GM12878 (cell line): ENCODE results near the gene ANKRD28. TPM values are rescaled to one million over a fixed set of nuclear protein-coding genes. Genes with fewer than 3 reads are reported as not detected.
A peak's percentile ranks its signal among the peaks of the same experiment; 100 is the strongest.

ENCODE experiments used
- ATAC-seq: fragments of 200-7000 bp; cut with Tn5 transposase; 3 replicates; pipeline ENCODE4 v1.9.1; 2020; ENCODE audit warnings: mild to moderate bottlenecking, moderate library complexity
- BruUV-seq: library from RNA; stranded (reverse); fragments of 400-500 nt; replicated peaks from 2 replicates; lab custom pipeline; 2021; lab: Mats Ljungman, UMichigan
- CTCF ChIA-PET: fragments of 300-600 bp; sonication (Branson Sonifier 250); formaldehyde crosslinking; extraction: SDS; loops from one replicate; lab custom pipeline; 2021; ENCODE audit warnings: inconsistent platforms; lab: Yijun Ruan, JAX
- POLR2A ChIA-PET: fragments of 350-600 bp; formaldehyde crosslinking; extraction: SDS; loops from one replicate; lab custom pipeline; 2021; ENCODE audit warnings: inconsistent platforms; lab: Charles Lee
- RAD21 ChIA-PET: fragments of 300-600 bp; sonication (Branson Sonifier 250); formaldehyde crosslinking; loops from one replicate; lab custom pipeline; 2023; ENCODE audit warnings: antibody characterized with exemption; ENCODE audit not compliant: unreplicated experiment; lab: Charles Lee
- SMC1A ChIA-PET: fragments of 300-600 bp; sonication (Branson Sonifier 250); formaldehyde crosslinking; loops from one replicate; lab custom pipeline; 2023; ENCODE audit not compliant: unreplicated experiment, uncharacterized antibody; lab: Charles Lee
- DNase-seq: peaks from one replicate; pipeline ENCODE4 v3.0.0-alpha.2; 2011; ENCODE audit warnings: low read depth, low spot score
- FAIRE-seq: peaks from 3 replicates; lab custom pipeline; 2011; peaks lifted over from hg19 to GRCh38; lab: Jason Lieb, UNC
- H2AFZ ChIP-seq: 2 replicates; pipeline ENCODE4 v1.6.0; 2011; ENCODE audit warnings: low read depth, low read length, control low read depth; ENCODE audit not compliant: control insufficient read depth
- H3K27ac ChIP-seq: 2 replicates; pipeline ENCODE4 v1.5.1; 2011; ENCODE audit warnings: control low read depth; ENCODE audit not compliant: control insufficient read depth, insufficient read depth
- H3K27me3 ChIP-seq, 2 experiments: replicated peaks in 1 of 2; 2 replicates each; pipeline versions ENCODE4 v1.6.0 to v1.6.1; 2011; ENCODE audit warnings: low read length in 1 of 2; ENCODE audit not compliant: control insufficient read depth in 2 of 2, insufficient read depth in 2 of 2
- H3K36me3 ChIP-seq, 2 experiments: 2 replicates each; pipeline ENCODE4 v1.5.1; 2011; ENCODE audit warnings: low read length in 1 of 2; ENCODE audit not compliant: control insufficient read depth in 2 of 2, insufficient read depth in 2 of 2
- H3K4me1 ChIP-seq: 2 replicates; pipeline ENCODE4 v1.6.1; 2011; ENCODE audit warnings: mild to moderate bottlenecking, low read length, moderate library complexity, mixed read lengths; ENCODE audit not compliant: control insufficient read depth, insufficient read depth
- H3K4me2 ChIP-seq: 2 replicates; pipeline ENCODE4 v1.6.0; 2011; ENCODE audit warnings: control low read depth; ENCODE audit not compliant: control insufficient read depth, insufficient read depth
- H3K4me3 ChIP-seq: fragments of 200-600 bp; sonication (generic); 2 replicates; pipeline ENCODE4 v1.5.1; 2016
- H3K79me2 ChIP-seq: 2 replicates; pipeline ENCODE4 v1.6.0; 2011; ENCODE audit warnings: low read length; ENCODE audit not compliant: control insufficient read depth, insufficient read depth
- H3K9ac ChIP-seq: 2 replicates; pipeline ENCODE4 v1.8.0; 2011; ENCODE audit warnings: low read length, control low read depth, mixed read lengths; ENCODE audit not compliant: control insufficient read depth, insufficient read depth
- H3K9me3 ChIP-seq: replicated peaks from 3 replicates; pipeline ENCODE4 v1.5.1; 2011; ENCODE audit warnings: mild to moderate bottlenecking, low read length; ENCODE audit not compliant: control insufficient read depth, insufficient read depth
- H4K20me1 ChIP-seq: 2 replicates; pipeline ENCODE4 v1.6.0; 2011; ENCODE audit not compliant: control insufficient read depth, insufficient read depth
- ELK1 ChIP-seq: IDR thresholded peaks from 2 replicates; pipeline ENCODE4 v1.6.1; 2012; ENCODE audit warnings: low read depth, low read length, improper control_type of control experiment
- JUND ChIP-seq: IDR thresholded peaks from 2 replicates; pipeline ENCODE4 v1.6.1; 2012; ENCODE audit warnings: low read depth, mild to moderate bottlenecking, low read length, improper control_type of control experiment, moderate library complexity
- POLR2AphosphoS5 ChIP-seq: IDR thresholded peaks from 2 replicates; pipeline ENCODE4 v1.6.1; 2011; ENCODE audit warnings: mild to moderate bottlenecking, low read length, inconsistent platforms
- SPI1 ChIP-seq: IDR thresholded peaks from 2 replicates; pipeline ENCODE4 v1.6.1; 2011; ENCODE audit warnings: low read depth, mild to moderate bottlenecking, low read length, moderate library complexity, borderline replicate concordance; ENCODE audit not compliant: insufficient read depth
- TCF7 ChIP-seq: IDR thresholded peaks from 2 replicates; pipeline ENCODE4 v1.6.1; 2014; ENCODE audit warnings: antibody characterized with exemption, borderline replicate concordance
- WGBS: methylation state at CpG from one replicate; pipeline ENCODE4 v1.1.6; 2016; ENCODE audit warnings: low lambda C conversion rate; ENCODE audit not compliant: insufficient replicate concordance, insufficient coverage; ENCODE audit errors: missing lambda C conversion rate; 5-methylcytosine and 5-hydroxymethylcytosine counted together
- in situ Hi-C: fragments of 300-500 bp; cut with MboI; formaldehyde crosslinking; loops from 9 replicates; pipeline ENCODE4 v1.14.3; 2018; ENCODE audit warnings: mixed read lengths
- intact Hi-C: fragments of 100-400 bp; cut with micrococcal nuclease; formaldehyde crosslinking; loops from one replicate; pipeline ENCODE4 v1.14.2; 2022; ENCODE audit not compliant: unreplicated experiment
- polyA plus RNA-seq, 11 experiments: library from polyadenylated mRNA; depleted of rRNA in 4 of 11; unstranded in 6 of 11; stranded (reverse) in 5 of 11; fragments of >200 nt; fragmentation: Nextera tagmentation in 4 of 11; fragmentation: Illumina TruSeq in 1 of 11; extraction: Ambion mirVana in 4 of 11; extraction: Trizol in 1 of 11; gene quantifications; 1 replicate in 1 of 11; 2 replicates in 10 of 11; pipeline versions ENCODE4 v1.2.1 to v1.2.3, GENCODE V29; 2011 to 2016; ENCODE audit warnings: inconsistent platforms in 2 of 11, missing spikeins in 2 of 11, low read depth in 1 of 11
- total RNA-seq, 4 experiments: library from RNA; depleted of rRNA in 3 of 4; stranded (reverse); fragments of >200 nt in 3 of 4; fragmentation: Illumina TruSeq in 1 of 4; extraction: Trizol in 1 of 4; gene quantifications; 2 replicates each; pipeline versions ENCODE4 v1.2.1 to v1.2.3, GENCODE V29; 2013 to 2021

ANKRD28 gene
- total and polyA plus RNA-seq, 10 of the 15 experiments (the other 5 are each of a cell fraction or from before 2014, with no cell fraction given): 11.2 to 105 (median 38.3) TPM

GRCh38 chr3:15753056-15753710, 44.6 kb downstream of the ANKRD28 start:
- peaks cover 6% of the 10 kb centered on the region for H3K9me3 ChIP-seq
- no peak overlapping the region for H3K4me3 ChIP-seq
- WGBS: 88% methylated on average over 5 of the region's 5 CpGs
- 0 out of 2 replicates have a peak, but pooled peaks cover 3% of the 10 kb centered on the region for H3K4me1 ChIP-seq
- no peak overlapping the region for H3K27ac ChIP-seq
- H3K79me2 ChIP-seq: no peaks in the 10 kb centered on the region; the same call in none of the 2 replicates
- in situ Hi-C loops: no loop called here
- H3K9ac ChIP-seq: no peak overlapping the region
- H4K20me1 ChIP-seq: no peaks in the 10 kb centered on the region
- H2AFZ ChIP-seq: no peak overlapping the region
- no peak for FAIRE-seq
- RAD21 ChIA-PET: interaction anchor here (0.9 to 1.4 kb wide), 2 partner anchors 9 to 123 kb away, joined by 3 to 4 read pairs; no protein-coding TSS in a partner anchor
- SMC1A ChIA-PET: interaction anchor here (1.1 to 2.0 kb wide), 8 partner anchors 9 to 59 kb away, joined by 3 to 7 read pairs (median 4); partner anchors contain the start of gene ANKRD28
- POLR2A ChIA-PET: interaction anchor here (0.6 to 0.9 kb wide), 2 partner anchors 18 to 529 kb away, joined by 3 read pairs; no protein-coding TSS in a partner anchor
- TF ChIP-seq POLR2AphosphoS5 (0 out of 2 replicates have a peak, but pooled peaks have one; percentile 25), JUND (no peak)
- TF ChIP-seq, all 136 proteins: peak for 1
- H3K4me2 ChIP-seq: no peak overlapping the region
- DNase-seq: no peak
- BruUV-seq: no TSS peak
- CTCF ChIA-PET: interaction anchor here (1.1 to 1.5 kb wide), 2 partner anchors 13 to 122 kb away, joined by 3 to 4 read pairs; no protein-coding TSS in a partner anchor
- peaks cover 3 to 24% of the 10 kb centered on the region in 2 experiments; a peak in 3 of 4 replicates for H3K36me3 ChIP-seq
- no peaks in the 10 kb centered on the region for H3K27me3 ChIP-seq
- intact Hi-C loops: no loop called here
- peak; percentile 9; the same call in 2 of the 3 replicates for ATAC-seq

- TF ChIP-seq ELK1 (no peak), TCF7 (no peak), SPI1 (no peak)
- Histone ChIP-seq H3K9me3 (peaks cover 12% of the 10 kb centered on the region), H3K79me2 (no peaks in the 10 kb centered on the region; the same call in none of the 2 replicates), H3K4me3 (no peak overlapping the region), H2AFZ (no peak overlapping the region), H3K4me2 (no peak overlapping the region), H3K27me3 (no peaks in the 10 kb centered on the region), H3K27ac (no peak overlapping the region), H3K4me1 (peaks cover 13% of the 10 kb centered on the region), H3K9ac (no peak overlapping the region), H4K20me1 (no peaks in the 10 kb centered on the region), H3K36me3 (peaks cover 3 to 19% of the 10 kb centered on the region in 2 experiments; a peak in 3 of 4 replicates)
- 95% methylated on average over 2 of the region's 2 CpGs for WGBS
- BruUV-seq: no TSS peak
- intact Hi-C loops (no loop called here), in situ Hi-C loops (no loop called here)
- FAIRE-seq (no peak), ATAC-seq (no peak), DNase-seq (no peak)
- RAD21 ChIA-PET: interaction anchor here (1.2 to 1.7 kb wide), 4 partner anchors 11 to 50 kb away, joined by 3 to 5 read pairs (median 3); no protein-coding TSS in a partner anchor
- SMC1A ChIA-PET: interaction anchor here (0.7 to 2.2 kb wide), 13 partner anchors 8 to 117 kb away, joined by 3 to 10 read pairs (median 4); no protein-coding TSS in a partner anchor
- POLR2A ChIA-PET: interaction anchor here (0.6 to 1.2 kb wide), 3 partner anchors 34 to 102 kb away, joined by 3 to 4 read pairs (median 3); no protein-coding TSS in a partner anchor
- CTCF ChIA-PET: interaction anchor here (0.6 to 1.6 kb wide), 10 partner anchors 12 to 428 kb away, joined by 3 to 6 read pairs (median 3); no protein-coding TSS in a partner anchor
Measured at GRCh38 chr3:15750879-15751278, 46.9 kb downstream of the ANKRD28 start.
